H9 (cell line): Measurements from ENCODE around the gene MGST1. TPM values are rescaled to one million over a fixed set of nuclear protein-coding genes. Genes with fewer than 3 reads are reported as not detected.
A peak's percentile ranks its signal among the peaks of the same experiment; 100 is the strongest.

Source experiments
- DNase-seq: peaks from one replicate; pipeline ENCODE4 v3.0.0-alpha.2; 2017
- H2AFZ ChIP-seq: one replicate; pipeline ENCODE4 v1.6.1; 2013; ENCODE audit warnings: mild to moderate bottlenecking, low read length, control low read depth, moderate library complexity
- H2AK5ac ChIP-seq: 2 replicates; pipeline ENCODE4 v1.6.1; 2013; ENCODE audit warnings: low read length, control low read depth, mixed read lengths; ENCODE audit not compliant: insufficient read length
- H2BK120ac ChIP-seq: one replicate; pipeline ENCODE4 v1.6.1; 2013; ENCODE audit warnings: low read depth, mild to moderate bottlenecking, low read length, control low read depth, inconsistent platforms; ENCODE audit not compliant: poor library complexity, severe bottlenecking
- H2BK12ac ChIP-seq: 2 replicates; pipeline ENCODE4 v1.6.1; 2013; ENCODE audit warnings: low read length, control low read depth, mixed read lengths, low read depth; ENCODE audit not compliant: insufficient read length
- H2BK15ac ChIP-seq: 2 replicates; pipeline ENCODE4 v1.6.1; 2013; ENCODE audit warnings: low read depth, low read length, control low read depth
- H2BK20ac ChIP-seq: one replicate; pipeline ENCODE4 v1.6.1; 2013; ENCODE audit warnings: low read depth, mild to moderate bottlenecking, low read length, control low read depth, inconsistent platforms; ENCODE audit not compliant: poor library complexity, severe bottlenecking
- H2BK5ac ChIP-seq: 2 replicates; pipeline ENCODE4 v1.6.1; 2013; ENCODE audit warnings: low read length, control low read depth, mixed read lengths; ENCODE audit not compliant: insufficient read length
- H3K14ac ChIP-seq: 2 replicates; pipeline ENCODE4 v1.6.1; 2013; ENCODE audit warnings: low read length, control low read depth; ENCODE audit not compliant: insufficient read depth
- H3K18ac ChIP-seq: 2 replicates; pipeline ENCODE4 v1.6.1; 2013; ENCODE audit warnings: low read depth, mild to moderate bottlenecking, mixed read lengths, low read length, control low read depth; ENCODE audit not compliant: insufficient read length
- H3K23ac ChIP-seq: 2 replicates; pipeline ENCODE4 v1.6.1; 2013; ENCODE audit warnings: low read length, control low read depth, mixed read lengths, low read depth; ENCODE audit not compliant: insufficient read length
- H3K23me2 ChIP-seq: 2 replicates; pipeline ENCODE4 v1.6.1; 2013; ENCODE audit warnings: low read depth, mild to moderate bottlenecking, mixed read lengths, low read length, control low read depth; ENCODE audit not compliant: insufficient read length, poor library complexity, severe bottlenecking
- H3K27ac ChIP-seq: 2 replicates; pipeline ENCODE4 v1.5.1; 2013; ENCODE audit warnings: low read length, control low read depth, mixed read lengths, low read depth; ENCODE audit not compliant: insufficient read length
- H3K27me3 ChIP-seq: 2 replicates; pipeline ENCODE4 v1.6.1; 2013; ENCODE audit warnings: low read length, control low read depth, inconsistent platforms; ENCODE audit not compliant: insufficient read depth
- H3K4ac ChIP-seq: 2 replicates; pipeline ENCODE4 v1.6.1; 2013; ENCODE audit warnings: low read depth, mild to moderate bottlenecking, control low read depth, inconsistent platforms, low read length, moderate library complexity
- H3K4me1 ChIP-seq: 2 replicates; pipeline ENCODE4 v1.6.1; 2013; ENCODE audit warnings: low read length, control low read depth, inconsistent platforms; ENCODE audit not compliant: insufficient read depth
- H3K4me2 ChIP-seq: 2 replicates; pipeline ENCODE4 v1.6.1; 2013; ENCODE audit warnings: low read length, control low read depth, mixed read lengths; ENCODE audit not compliant: insufficient read length, insufficient read depth
- H3K56ac ChIP-seq: 2 replicates; pipeline ENCODE4 v1.6.1; 2013; ENCODE audit warnings: low read depth, mild to moderate bottlenecking, mixed read lengths, low read length, control low read depth; ENCODE audit not compliant: insufficient read length
- H3K79me1 ChIP-seq: 2 replicates; pipeline ENCODE4 v1.6.1; 2013; ENCODE audit warnings: low read depth, mild to moderate bottlenecking, moderate library complexity, low read length, control low read depth, inconsistent platforms; ENCODE audit not compliant: insufficient read depth, poor library complexity, severe bottlenecking
- H3K79me2 ChIP-seq: 2 replicates; pipeline ENCODE4 v1.6.1; 2013; ENCODE audit warnings: low read length, control low read depth, inconsistent platforms; ENCODE audit not compliant: insufficient read depth
- H3K9ac ChIP-seq: 2 replicates; pipeline ENCODE4 v1.6.1; 2013; ENCODE audit warnings: low read length, control low read depth, mixed read lengths; ENCODE audit not compliant: insufficient read length; ENCODE audit errors: extremely low read depth
- H3K9me3 ChIP-seq: one replicate; pipeline ENCODE4 v1.6.1; 2013; ENCODE audit warnings: low read depth, low read length, inconsistent platforms; ENCODE audit not compliant: control insufficient read depth
- H3T11ph ChIP-seq: one replicate; pipeline ENCODE4 v1.6.1; 2013; ENCODE audit warnings: mild to moderate bottlenecking, low read length, control low read depth, inconsistent platforms
- H4K20me1 ChIP-seq: one replicate; pipeline ENCODE4 v1.6.1; 2013; ENCODE audit not compliant: control insufficient read depth, insufficient read length, insufficient read depth
- H4K5ac ChIP-seq: 2 replicates; pipeline ENCODE4 v1.6.1; 2013; ENCODE audit warnings: low read depth, mild to moderate bottlenecking, mixed read lengths, low read length, control low read depth; ENCODE audit not compliant: insufficient read length
- H4K8ac ChIP-seq: replicated peaks from 2 replicates; pipeline ENCODE4 v1.6.1; 2013; ENCODE audit warnings: low read length, control low read depth, mixed read lengths, low read depth; ENCODE audit not compliant: insufficient read length
- H4K91ac ChIP-seq: 2 replicates; pipeline ENCODE4 v1.6.1; 2013; ENCODE audit warnings: low read depth, mild to moderate bottlenecking, moderate library complexity, mixed read lengths, low read length, control low read depth; ENCODE audit not compliant: insufficient read length
- H3K27ac Mint-ChIP-seq, 3 experiments: 2 replicates in 2 of 3; 3 replicates in 1 of 3; pipeline ENCODE4 v1.8.0; 2020 to 2021; ENCODE audit warnings: mixed read lengths in 3 of 3, mild to moderate bottlenecking in 1 of 3, moderate library complexity in 1 of 3
- H3K27me3 Mint-ChIP-seq: 2 replicates; pipeline ENCODE4 v1.8.0; 2021; ENCODE audit warnings: low read depth, mild to moderate bottlenecking, moderate library complexity, mixed read lengths
- H3K36me3 Mint-ChIP-seq, 3 experiments: 2 replicates in 2 of 3; 3 replicates in 1 of 3; pipeline ENCODE4 v1.8.0; 2020 to 2021; ENCODE audit warnings: low read depth in 3 of 3, mixed read lengths in 3 of 3; ENCODE audit not compliant: insufficient read depth in 1 of 3
- H3K4me1 Mint-ChIP-seq, 2 experiments: 2 replicates each; pipeline ENCODE4 v1.8.0; 2020; ENCODE audit warnings: mixed read lengths in 2 of 2
- H3K4me3 Mint-ChIP-seq, 2 experiments: 2 replicates in 1 of 2; 3 replicates in 1 of 2; pipeline ENCODE4 v1.8.0; 2020 to 2021; ENCODE audit warnings: mild to moderate bottlenecking in 2 of 2, mixed read lengths in 2 of 2, moderate library complexity in 1 of 2
- H3K9me3 Mint-ChIP-seq, 2 experiments: 2 replicates in 1 of 2; 3 replicates in 1 of 2; pipeline ENCODE4 v1.8.0; 2020; ENCODE audit warnings: mild to moderate bottlenecking in 2 of 2, mixed read lengths in 2 of 2, moderate library complexity in 1 of 2
- CTCF ChIP-seq: fragments of 200-600 bp; sonication (generic); conservative IDR thresholded peaks from 3 replicates; pipeline ENCODE4 v1.8.0; 2021; ENCODE audit warnings: antibody characterized with exemption, mild to moderate bottlenecking
- WGBS: extraction: QIAGEN DNeasy Blood & Tissue Kit; methylation state at CpG from one replicate; pipeline ENCODE4 v1.1.7; 2013; ENCODE audit warnings: missing lambda C conversion rate, low lambda C conversion rate, mixed read lengths; ENCODE audit not compliant: insufficient read length; ENCODE audit errors: extremely low coverage; 5-methylcytosine and 5-hydroxymethylcytosine counted together
- total RNA-seq: library from RNA; stranded (reverse); gene quantifications from 2 replicates; pipeline ENCODE4 v1.2.1, GENCODE V29; 2021

The MGST1 gene
- total RNA-seq, 1 experiment from 2014 or later: 235 TPM

- Histone ChIP-seq H2BK5ac (no peak overlapping the region), H3K4me2 (no peak overlapping the region), H2AK5ac (no peak overlapping the region), H4K91ac (no peak overlapping the region), H3K27me3 (no peaks in the 10 kb centered on the region), H2BK120ac (no peak overlapping the region), H4K8ac (no peak overlapping the region), H3K9ac (no peak overlapping the region), H2BK12ac (no peak overlapping the region), H4K5ac (no peak overlapping the region), H3K4ac (no peak overlapping the region), H3K23me2 (no peaks in the 10 kb centered on the region), H2BK20ac (no peak overlapping the region), H2AFZ (no peak overlapping the region), H3K9me3 (no peaks in the 10 kb centered on the region), H3K27ac (no peak overlapping the region), H3K79me1 (no peaks in the 10 kb centered on the region), H3K14ac (no peak overlapping the region), H4K20me1 (no peaks in the 10 kb centered on the region), H3K4me1 (no peaks in the 10 kb centered on the region), H3K23ac (no peak overlapping the region), H3K56ac (no peak overlapping the region), H3T11ph (no peak overlapping the region), H3K79me2 (no peaks in the 10 kb centered on the region), H3K18ac (no peak overlapping the region), H2BK15ac (no peak overlapping the region)
- Mint-ChIP-seq H3K36me3 (no peaks in the 10 kb centered on the region; a peak in 1 of 7 replicates), H3K27me3 (no peaks in the 10 kb centered on the region), H3K4me3 (no peak overlapping the region), H3K27ac (peak overlapping the region in 1 of 3 experiments; percentile 81; a peak in 3 of 7 replicates), H3K4me1 (peaks cover 3 to 4% of the 10 kb centered on the region in 2 experiments), H3K9me3 (no peaks in the 10 kb centered on the region)
- DNase-seq: no peak
- no peak for TF ChIP-seq CTCF
- WGBS: no CpG with 5 or more reads among the region's 1 CpG
Observed at GRCh38 chr12:16300122-16300521, 47.3 kb upstream of the MGST1 start.
